Esophagus muscularis mucosa (tissue), 4 donors: ENCODE results near the gene RAD51B. TPM values are rescaled to one million over a fixed set of nuclear protein-coding genes. Genes with fewer than 3 reads are reported as not detected.

Experiments
- DNase-seq: peaks from one replicate; pipeline ENCODE4 v3.0.0-alpha.2; 2017; ENCODE audit errors: extremely low spot score
- H3K27ac ChIP-seq, 4 donors: fragments of 200-600 bp; sonication (generic); replicated peaks in 1 of 4; 1 replicate in 3 of 4; 2 replicates in 1 of 4; pipeline ENCODE4 v1.5.1; 2016 to 2019; ENCODE audit warnings: mild to moderate bottlenecking in 1 of 4
- H3K27me3 ChIP-seq, 4 donors: fragments of 200-600 bp; sonication (generic); one replicate each; pipeline versions ENCODE4 v1.5.1 to v1.6.0; 2016 to 2019
- H3K36me3 ChIP-seq, 4 donors: fragments of 200-600 bp; sonication (generic); one replicate each; pipeline ENCODE4 v1.5.1; 2016 to 2019
- H3K4me1 ChIP-seq, 4 donors: fragments of 200-600 bp; sonication (generic); one replicate each; pipeline ENCODE4 v1.5.1; 2016 to 2019
- H3K4me3 ChIP-seq, 4 donors: fragments of 200-600 bp; sonication (generic); 1 replicate in 2 of 4; 2 replicates in 2 of 4; pipeline ENCODE4 v1.5.1; 2016 to 2019; ENCODE audit warnings: mild to moderate bottlenecking in 4 of 4, moderate library complexity in 1 of 4
- H3K9me3 ChIP-seq, 4 donors: fragments of 200-600 bp; sonication (generic); 1 replicate in 3 of 4; 2 replicates in 1 of 4; pipeline ENCODE4 v1.5.1; 2016 to 2019
- CTCF ChIP-seq, 3 experiments: fragments of 200-600 bp in 2 of 3; fragments of 450-650 bp in 1 of 3; sonication (generic) in 2 of 3; IDR thresholded peaks; one replicate each; pipeline ENCODE4 v1.5.1; 2017 to 2019; ENCODE audit warnings: antibody characterized with exemption in 3 of 3, mild to moderate bottlenecking in 2 of 3, moderate library complexity in 1 of 3
- EP300 ChIP-seq: sonication (generic); formaldehyde crosslinking; IDR thresholded peaks from one replicate; pipeline ENCODE4 v1.6.1; 2017; ENCODE audit warnings: antibody characterized with exemption
- POLR2A ChIP-seq: fragments of 450-650 bp; IDR thresholded peaks from one replicate; pipeline ENCODE4 v1.6.1; 2017; ENCODE audit warnings: antibody characterized with exemption, moderate library complexity, mild to moderate bottlenecking, low read depth
- POLR2AphosphoS5 ChIP-seq, 2 donors: sonication (generic); formaldehyde crosslinking; IDR thresholded peaks; one replicate each; pipeline ENCODE4 v1.6.1; 2017; ENCODE audit warnings: antibody characterized with exemption in 2 of 2
- WGBS: methylation state at CpG from one replicate; pipeline ENCODE4 v1.1.5; 2018; 5-methylcytosine and 5-hydroxymethylcytosine counted together
- intact Hi-C: fragments of 100-400 bp; cut with DNase I; formaldehyde crosslinking; loops from one replicate; pipeline ENCODE4 v1.15.1; 2023
- total RNA-seq, 4 donors: library from RNA; depleted of rRNA; stranded (reverse); fragments of >200 nt; gene quantifications; one replicate each; pipeline versions ENCODE4 v1.1.0 to v1.2.1, GENCODE V29; 2016

Gene RAD51B
- total RNA-seq, 4 donors from 2014 or later = 2.8 to 11.1 (median 5.1) TPM

- DNase-seq = no peak
- Histone ChIP-seq H3K27ac (no peak overlapping the region), H3K9me3 (peaks cover 0 to 24% (median 12%) of the 10 kb centered on the region in 4 donors), H3K27me3 (no peaks in the 10 kb centered on the region), H3K36me3 (no peaks in the 10 kb centered on the region), H3K4me3 (no peak overlapping the region), H3K4me1 (peaks cover 4 to 11% (median 7%) of the 10 kb centered on the region in 4 donors)
- TF ChIP-seq CTCF (IDR thresholded peaks at IDR 0.05) (no peak), POLR2AphosphoS5 (IDR thresholded peaks at IDR 0.05) (no peak), POLR2A (no peak), EP300 (no peak)
- intact Hi-C loops = no loop called here
- WGBS = 98% methylated on average over 3 of the region's 3 CpGs
Observed at GRCh38 chr14:68534276-68534675, 714.7 kb downstream of the RAD51B start.

GRCh38 chr14:68535404-68536017 is 715.9 kb downstream of the RAD51B start:
- Histone ChIP-seq H3K36me3 (no peaks in the 10 kb centered on the region), H3K4me3 (no peak overlapping the region), H3K9me3 (peaks cover 0 to 12% (median 8%) of the 10 kb centered on the region in 4 donors), H3K4me1 (peaks cover 7 to 23% (median 15%) of the 10 kb centered on the region in 4 donors), H3K27me3 (no peaks in the 10 kb centered on the region), H3K27ac (no peak overlapping the region)
- no peak for TF ChIP-seq POLR2A
- TF ChIP-seq EP300 = no peak
- no peak for TF ChIP-seq POLR2AphosphoS5 (IDR thresholded peaks at IDR 0.05)
- TF ChIP-seq CTCF (IDR thresholded peaks at IDR 0.05) = no peak
- peak; percentile 57 for DNase-seq
- WGBS = 67% methylated on average over 5 of the region's 5 CpGs
- intact Hi-C loops = no loop called here

- no peaks in the 10 kb centered on the region for H3K36me3 ChIP-seq
- no peak overlapping the region for H3K4me3 ChIP-seq
- peaks cover 0 to 7% (median 3%) of the 10 kb centered on the region in 4 donors for H3K9me3 ChIP-seq
- no peak for DNase-seq
- peaks cover 7 to 28% (median 18%) of the 10 kb centered on the region in 4 donors for H3K4me1 ChIP-seq
- no peaks in the 10 kb centered on the region for H3K27me3 ChIP-seq
- WGBS = 91% methylated on average over 1 of the region's 1 CpG
- intact Hi-C loops = no loop called here
- TF ChIP-seq POLR2AphosphoS5 (IDR thresholded peaks at IDR 0.05) (no peak), POLR2A (no peak), EP300 (no peak)
- H3K27ac ChIP-seq = no peak overlapping the region
Observed at GRCh38 chr14:68536018-68536410, 716.4 kb downstream of the RAD51B start.

GRCh38 chr14:68538639-68539038 is 719.1 kb downstream of the RAD51B start:
- 87% methylated on average over 2 of the region's 2 CpGs for WGBS

More at GRCh38 chr14:68538639-68539038, 719.1 kb downstream of the RAD51B start:
- Histone ChIP-seq H3K36me3 (no peaks in the 10 kb centered on the region), H3K9me3 (no peaks in the 10 kb centered on the region), H3K27me3 (no peaks in the 10 kb centered on the region), H3K27ac (peak overlapping the region in 2 of 4 donors; percentile 9 to 24), H3K4me1 (peaks cover 7 to 43% (median 30%) of the 10 kb centered on the region in 4 donors), H3K4me3 (no peak overlapping the region)
- TF ChIP-seq EP300 = no peak
- no peak for TF ChIP-seq CTCF (IDR thresholded peaks at IDR 0.05)
- intact Hi-C loops = no loop called here
- DNase-seq = no peak
